SU-DHL-6 (cell line): Measurements from ENCODE around the gene DPYSL5.

ENCODE experiments used
- H2AFZ ChIP-seq: fragments of 200-600 bp; sonication (generic); 2 replicates; pipeline ENCODE4 v1.6.1; 2014; ENCODE audit warnings: low read depth, mild to moderate bottlenecking, moderate library complexity, mixed read lengths, antibody characterized with exemption, low read length; ENCODE audit not compliant: severe bottlenecking
- H3F3A ChIP-seq: fragments of 200-600 bp; shearing (Covaris generic); 2 replicates; pipeline ENCODE4 v1.6.0; 2016; ENCODE audit warnings: antibody characterized with exemption, mild to moderate bottlenecking; ENCODE audit not compliant: insufficient read depth
- H3K27ac ChIP-seq: fragments of 200-600 bp; sonication (generic); 2 replicates; pipeline ENCODE4 v1.5.1; 2016; ENCODE audit warnings: low read depth, mild to moderate bottlenecking, low read length, moderate library complexity, mixed read lengths
- H3K27me3 ChIP-seq: fragments of 200-600 bp; sonication (generic), shearing (Covaris generic); 2 replicates; pipeline ENCODE4 v1.6.0; 2014; ENCODE audit warnings: mild to moderate bottlenecking, low read length
- H3K36me3 ChIP-seq: fragments of 200-600 bp; sonication (generic); 2 replicates; pipeline ENCODE4 v1.6.1; 2014; ENCODE audit warnings: mild to moderate bottlenecking, low read length, mixed read lengths
- H3K4me2 ChIP-seq: fragments of 300-600, 200-600 bp; shearing (Covaris generic), sonication (generic); 2 replicates; pipeline ENCODE4 v1.6.0; 2014; ENCODE audit warnings: low read length, low read depth, mild to moderate bottlenecking; ENCODE audit not compliant: poor library complexity, severe bottlenecking
- H3K4me3 ChIP-seq: fragments of 200-600 bp; sonication (generic); 2 replicates; pipeline ENCODE4 v1.5.1; 2014; ENCODE audit warnings: antibody characterized with exemption, low read length, mild to moderate bottlenecking, mixed read lengths; ENCODE audit not compliant: insufficient read depth, poor library complexity, severe bottlenecking
- H3K79me2 ChIP-seq: fragments of 200-600 bp; sonication (generic); 2 replicates; pipeline ENCODE4 v1.6.1; 2014; ENCODE audit warnings: mild to moderate bottlenecking, low read length, moderate library complexity; ENCODE audit not compliant: insufficient read depth
- H3K9ac ChIP-seq: fragments of 200-600 bp; sonication (generic); 2 replicates; pipeline ENCODE4 v1.7.0; 2014; ENCODE audit warnings: mild to moderate bottlenecking, low read length
- H3K9me2 ChIP-seq: fragments of 200-600 bp; sonication (generic); replicated peaks from 2 replicates; pipeline ENCODE4 v1.6.1; 2014; ENCODE audit warnings: low read length; ENCODE audit not compliant: insufficient read depth
- H3K9me3 ChIP-seq: fragments of 200-600 bp; sonication (generic); 2 replicates; pipeline ENCODE4 v1.6.1; 2014; ENCODE audit warnings: low read length, mixed read lengths; ENCODE audit not compliant: insufficient read depth
- H4K20me1 ChIP-seq: fragments of 200-600 bp; sonication (generic); 2 replicates; pipeline ENCODE4 v1.6.1; 2014; ENCODE audit warnings: low read depth, mild to moderate bottlenecking, antibody characterized with exemption, low read length, moderate library complexity, mixed read lengths
- CTCF ChIP-seq: fragments of 200-600 bp; sonication (generic); IDR thresholded peaks from one replicate; pipeline ENCODE4 v1.5.1; 2017; ENCODE audit warnings: antibody characterized with exemption, mild to moderate bottlenecking, low read length, moderate library complexity; ENCODE audit not compliant: insufficient read depth, poor library complexity, severe bottlenecking
- EZH2phosphoT487 ChIP-seq: fragments of 200-600 bp; sonication (generic), shearing (Covaris generic); conservative IDR thresholded peaks from 2 replicates; pipeline ENCODE4 v1.6.1; 2018; ENCODE audit warnings: mild to moderate bottlenecking, antibody characterized with exemption, low read length, moderate library complexity, mixed read lengths

Gene DPYSL5

DNA sequence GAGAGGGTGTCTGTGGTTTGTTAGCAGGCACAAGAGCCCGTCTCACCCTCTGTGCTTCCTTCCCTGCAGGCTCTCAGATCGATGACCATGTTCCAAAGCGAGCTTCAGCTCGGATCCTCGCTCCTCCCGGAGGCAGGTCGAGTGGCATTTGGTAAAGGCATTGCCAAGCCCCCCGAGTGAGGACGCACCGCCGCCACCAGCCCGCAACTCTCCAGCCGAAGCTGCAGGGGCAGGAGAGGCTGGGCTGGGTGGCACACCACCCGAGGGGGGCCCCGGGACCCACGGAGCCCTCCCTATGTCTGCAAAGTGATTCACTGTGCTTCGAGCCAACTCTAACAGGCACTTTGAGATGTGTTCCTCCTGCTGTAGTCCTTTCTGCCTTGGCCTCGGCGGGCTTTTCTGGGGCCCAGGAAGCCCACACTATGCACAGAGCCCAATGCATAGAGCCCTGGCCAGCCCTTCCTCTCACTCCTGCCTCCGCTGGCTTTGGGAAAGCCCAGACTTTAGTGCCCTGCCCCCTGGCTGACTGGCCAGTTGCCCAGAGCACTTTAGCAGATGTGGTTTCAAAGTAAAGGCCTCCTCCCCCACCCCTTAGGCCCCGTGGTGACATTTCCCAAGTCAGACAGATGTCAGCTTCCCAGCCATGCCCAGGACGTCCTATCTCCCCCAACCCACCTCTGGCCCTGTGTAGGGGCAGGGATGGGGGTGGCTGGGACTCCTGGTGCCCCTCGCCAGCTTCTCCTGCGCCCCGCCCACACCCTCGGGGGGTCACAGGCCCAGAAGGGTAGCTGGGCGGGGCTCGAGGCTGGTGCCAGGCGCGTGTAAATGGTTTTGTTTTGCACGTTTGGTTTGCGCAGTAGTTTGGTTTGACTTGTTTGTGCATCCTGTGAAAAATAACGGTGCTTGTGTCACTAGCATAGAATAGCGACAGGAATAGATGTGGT is 99.2 kb downstream of the DPYSL5 start:
- H4K20me1 ChIP-seq = no peaks in the 10 kb centered on the region
- no peaks in the 10 kb centered on the region for H3K27me3 ChIP-seq
- no peaks in the 10 kb centered on the region for H3K79me2 ChIP-seq
- H3K27ac ChIP-seq = no peak overlapping the region
- no peak overlapping the region for H3K4me3 ChIP-seq
- no peaks in the 10 kb centered on the region for H3K9me2 ChIP-seq
- no peaks in the 10 kb centered on the region for H3K36me3 ChIP-seq
- H3K9me3 ChIP-seq = no peaks in the 10 kb centered on the region
- TF ChIP-seq EZH2phosphoT487 = no peak
- TF ChIP-seq CTCF = no peak
- H2AFZ ChIP-seq = no peak overlapping the region
- no peak overlapping the region for H3K4me2 ChIP-seq
- no peaks in the 10 kb centered on the region for H3F3A ChIP-seq
- no peak overlapping the region for H3K9ac ChIP-seq

DNA sequence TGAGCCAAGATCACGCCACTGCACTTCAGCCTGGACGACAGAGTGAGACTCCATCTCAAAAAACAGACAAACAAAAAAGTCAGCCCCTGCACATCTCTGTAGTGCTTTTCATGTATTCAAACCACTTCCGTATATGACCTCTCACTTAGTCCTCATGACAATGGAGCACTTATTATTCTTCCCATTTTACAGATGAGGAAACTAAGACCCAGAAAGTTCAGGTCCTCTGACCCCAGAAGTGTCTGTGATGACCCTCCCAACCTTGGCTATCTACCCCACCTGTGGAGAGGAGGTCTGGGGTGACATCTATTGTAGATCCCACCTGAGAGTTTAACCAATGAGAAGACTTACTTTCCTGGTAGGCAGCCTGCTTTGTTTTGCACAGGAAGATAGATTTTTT is 100.9 kb downstream of the DPYSL5 start:
- Histone ChIP-seq H3K27ac (no peak overlapping the region), H2AFZ (no peak overlapping the region), H3K9me2 (no peaks in the 10 kb centered on the region), H3K4me3 (no peak overlapping the region), H3K36me3 (no peaks in the 10 kb centered on the region), H3K79me2 (no peaks in the 10 kb centered on the region), H3K9ac (no peak overlapping the region), H4K20me1 (no peaks in the 10 kb centered on the region), H3K27me3 (no peaks in the 10 kb centered on the region), H3K4me2 (no peak overlapping the region), H3F3A (no peaks in the 10 kb centered on the region), H3K9me3 (no peaks in the 10 kb centered on the region)
- no peak for TF ChIP-seq CTCF
- TF ChIP-seq EZH2phosphoT487 = no peak

DNA sequence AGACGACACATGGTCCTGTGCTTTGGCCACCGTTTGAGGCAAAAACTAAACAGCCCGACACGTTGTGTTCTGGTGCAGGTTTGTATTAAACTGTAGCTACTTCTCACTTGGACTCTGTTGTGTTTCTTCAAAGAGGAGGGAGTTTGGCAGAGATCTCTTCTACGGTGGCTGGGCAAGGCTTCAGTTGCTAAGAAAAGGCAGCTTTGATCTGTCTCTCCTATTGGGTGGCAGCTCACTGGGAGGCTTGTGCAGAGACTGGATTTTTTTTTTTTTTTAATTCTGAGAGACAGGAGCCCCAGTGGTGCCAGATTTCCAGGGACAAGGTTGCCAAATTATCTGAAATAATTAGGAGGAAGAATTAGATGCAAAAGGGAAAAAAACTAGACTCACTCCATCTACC is 102.3 kb downstream of the DPYSL5 start:
- no peaks in the 10 kb centered on the region for H3K36me3 ChIP-seq
- H3F3A ChIP-seq = no peaks in the 10 kb centered on the region
- no peak overlapping the region for H3K9ac ChIP-seq
- no peak for TF ChIP-seq CTCF
- no peak for TF ChIP-seq EZH2phosphoT487
- no peaks in the 10 kb centered on the region for H3K9me2 ChIP-seq
- no peaks in the 10 kb centered on the region for H4K20me1 ChIP-seq
- no peaks in the 10 kb centered on the region for H3K27me3 ChIP-seq
- no peak overlapping the region for H2AFZ ChIP-seq
- no peaks in the 10 kb centered on the region for H3K79me2 ChIP-seq
- no peak overlapping the region for H3K27ac ChIP-seq
- no peak overlapping the region for H3K4me2 ChIP-seq
- no peaks in the 10 kb centered on the region for H3K9me3 ChIP-seq
- no peak overlapping the region for H3K4me3 ChIP-seq
